Measurements from ENCODE around the gene MRPS25.
"Not testable (repeated sequence)": the region's sequence is repeated elsewhere in the genome, so short reads cannot be mapped to it uniquely, and the experiment has no call there.

MRPS25 gene

GRCh38 chr3:15009167-15009566 lies 55.9 kb downstream of the MRPS25 start:
- Histone ChIP-seq H3K36me3 (ENCODE audit: control insufficient read depth in 1 of 2, insufficient read depth in 2 of 2, low read length in 2 of 2) (peaks cover 16 to 17% of the 10 kb centered on the region in 2 donors), H3K4me3 (ENCODE audit: low read depth in 1 of 2, low read length in 2 of 2) (no peak overlapping the region), H3K27me3 (ENCODE audit: low read depth, low read length) (no peaks in the 10 kb centered on the region), H3K27ac (ENCODE audit: low read length) (no peak overlapping the region), H3K4me1 (ENCODE audit: control insufficient read depth in 1 of 2, insufficient read depth in 2 of 2, low read length in 2 of 2) (no peaks in the 10 kb centered on the region), H3K9me3 (ENCODE audit: control insufficient read depth in 1 of 2, low read length in 2 of 2) (no peaks in the 10 kb centered on the region)

DNA sequence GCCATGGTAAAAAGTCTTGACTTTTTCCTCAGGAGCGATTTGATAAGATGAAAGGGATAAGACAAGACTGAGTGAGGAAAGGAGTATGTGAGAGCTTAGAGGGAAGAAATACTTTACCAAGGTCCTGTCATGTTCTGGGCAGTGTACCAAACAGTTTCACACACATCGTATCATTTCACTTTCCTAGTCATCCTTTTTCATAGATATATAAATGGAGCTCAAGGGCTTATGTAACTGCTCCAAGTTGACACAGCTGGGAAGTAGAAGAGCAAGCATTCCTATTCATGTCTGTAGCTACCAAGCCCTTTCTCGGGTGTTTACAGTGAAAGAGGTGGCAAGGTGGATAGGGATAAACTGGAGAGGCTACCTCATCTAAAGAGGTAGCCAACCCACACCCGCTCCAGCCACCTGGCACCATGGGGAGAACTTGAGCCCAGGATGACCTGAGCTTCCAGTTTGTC lies 57.4 kb downstream of the MRPS25 start:
- peaks cover 0 to 3% of the 10 kb centered on the region in 2 donors for H3K9me3 ChIP-seq (ENCODE audit: control insufficient read depth in 1 of 2, low read length in 2 of 2)
- H3K4me1 ChIP-seq (ENCODE audit: control insufficient read depth in 1 of 2, insufficient read depth in 2 of 2, low read length in 2 of 2) = no peaks in the 10 kb centered on the region
- H3K27ac ChIP-seq (ENCODE audit: low read length) = no peak overlapping the region
- peaks cover 7 to 16% of the 10 kb centered on the region in 2 donors for H3K36me3 ChIP-seq (ENCODE audit: control insufficient read depth in 1 of 2, insufficient read depth in 2 of 2, low read length in 2 of 2)
- H3K4me3 ChIP-seq (ENCODE audit: low read depth in 1 of 2, low read length in 2 of 2) = no peak overlapping the region
- H3K27me3 ChIP-seq (ENCODE audit: low read depth, low read length) = no peaks in the 10 kb centered on the region

DNA sequence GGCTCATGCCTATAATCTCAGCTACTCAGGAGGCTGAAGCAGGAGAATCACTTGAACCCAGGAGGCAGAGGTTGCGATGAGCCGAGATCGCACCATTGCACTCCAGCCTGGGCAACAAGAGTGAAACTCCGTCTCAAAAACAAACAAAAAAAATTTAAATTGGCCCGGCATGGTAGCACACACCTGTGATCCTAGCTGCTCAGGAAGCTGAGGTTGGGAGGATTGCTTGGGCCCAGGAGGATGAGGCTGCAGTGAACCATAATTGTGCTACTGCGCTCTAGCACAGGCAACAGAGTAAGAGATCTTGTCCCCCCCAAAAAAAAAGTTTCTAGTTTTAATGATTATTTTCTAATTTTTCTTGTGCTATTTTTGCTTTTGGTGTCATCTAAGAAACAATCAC lies 65.9 kb downstream of the MRPS25 start:
- not testable (repeated sequence) for H3K9me3 ChIP-seq (ENCODE audit: control insufficient read depth in 1 of 2, low read length in 2 of 2); H3K4me1 ChIP-seq (ENCODE audit: control insufficient read depth in 1 of 2, insufficient read depth in 2 of 2, low read length in 2 of 2); H3K27ac ChIP-seq (ENCODE audit: low read length); H3K36me3 ChIP-seq (ENCODE audit: control insufficient read depth in 1 of 2, insufficient read depth in 2 of 2, low read length in 2 of 2); H3K4me3 ChIP-seq (ENCODE audit: low read depth in 1 of 2, low read length in 2 of 2); H3K27me3 ChIP-seq (ENCODE audit: low read depth, low read length)

Data from muscle layer of duodenum (tissue), 2 donors.